ENCODE data around the gene RANBP1.
"Not testable (repeated sequence)": the region's sequence is repeated elsewhere in the genome, so short reads cannot be mapped to it uniquely, and the experiment has no call there.

The RANBP1 gene

GRCh38 chr22:20159531-20159930 is 43.6 kb downstream of the RANBP1 start:
- H3K9me3 ChIP-seq (ENCODE audit: insufficient read depth, low read depth, low read length); H3K27ac ChIP-seq (ENCODE audit: low read depth, low read length); H3K36me3 ChIP-seq (ENCODE audit: insufficient read depth, low read length); H3K9ac ChIP-seq (ENCODE audit: low read depth, low read length); H3K4me3 ChIP-seq (ENCODE audit: low read length); H3K4me1 ChIP-seq (ENCODE audit: insufficient read depth, low read length); H3K27me3 ChIP-seq (ENCODE audit: insufficient read depth, low read length): not testable (repeated sequence)
- WGBS = 92% methylated on average over 10 of the region's 14 CpGs

- Histone ChIP-seq H3K9ac (ENCODE audit: low read depth, low read length) (no peak overlapping the region), H3K36me3 (ENCODE audit: insufficient read depth, low read length) (no peaks in the 10 kb centered on the region), H3K9me3 (ENCODE audit: insufficient read depth, low read depth, low read length) (no peaks in the 10 kb centered on the region), H3K4me3 (ENCODE audit: low read length) (no peak overlapping the region), H3K27ac (ENCODE audit: low read depth, low read length) (no peak overlapping the region), H3K27me3 (ENCODE audit: insufficient read depth, low read length) (no peaks in the 10 kb centered on the region), H3K4me1 (ENCODE audit: insufficient read depth, low read length) (no peaks in the 10 kb centered on the region)
- WGBS = 91% methylated on average over 10 of the region's 10 CpGs
Measured at GRCh38 chr22:20160041-20160440, 44.1 kb downstream of the RANBP1 start.

GRCh38 chr22:20164863-20165262 is 49.0 kb downstream of the RANBP1 start:
- Histone ChIP-seq H3K27ac (ENCODE audit: low read depth, low read length) (no peak overlapping the region), H3K4me3 (ENCODE audit: low read length) (no peak overlapping the region), H3K9ac (ENCODE audit: low read depth, low read length) (no peak overlapping the region), H3K36me3 (ENCODE audit: insufficient read depth, low read length) (no peaks in the 10 kb centered on the region), H3K9me3 (ENCODE audit: insufficient read depth, low read depth, low read length) (no peaks in the 10 kb centered on the region), H3K27me3 (ENCODE audit: insufficient read depth, low read length) (no peaks in the 10 kb centered on the region), H3K4me1 (ENCODE audit: insufficient read depth, low read length) (no peaks in the 10 kb centered on the region)
- 93% methylated on average over 11 of the region's 11 CpGs for WGBS

GRCh38 chr22:20165421-20165820 is 49.5 kb downstream of the RANBP1 start:
- Histone ChIP-seq H3K9ac (ENCODE audit: low read depth, low read length) (no peak overlapping the region), H3K27ac (ENCODE audit: low read depth, low read length) (no peak overlapping the region), H3K4me1 (ENCODE audit: insufficient read depth, low read length) (no peaks in the 10 kb centered on the region), H3K36me3 (ENCODE audit: insufficient read depth, low read length) (no peaks in the 10 kb centered on the region), H3K9me3 (ENCODE audit: insufficient read depth, low read depth, low read length) (no peaks in the 10 kb centered on the region), H3K27me3 (ENCODE audit: insufficient read depth, low read length) (no peaks in the 10 kb centered on the region), H3K4me3 (ENCODE audit: low read length) (no peak overlapping the region)
- WGBS = 95% methylated on average over 12 of the region's 12 CpGs

- no peaks in the 10 kb centered on the region for H3K36me3 ChIP-seq (ENCODE audit: insufficient read depth, low read length)
- H3K27me3 ChIP-seq (ENCODE audit: insufficient read depth, low read length) = no peaks in the 10 kb centered on the region
- no peak overlapping the region for H3K27ac ChIP-seq (ENCODE audit: low read depth, low read length)
- WGBS = 96% methylated on average over 6 of the region's 7 CpGs
- H3K4me1 ChIP-seq (ENCODE audit: insufficient read depth, low read length) = no peaks in the 10 kb centered on the region
- no peak overlapping the region for H3K4me3 ChIP-seq (ENCODE audit: low read length)
- no peaks in the 10 kb centered on the region for H3K9me3 ChIP-seq (ENCODE audit: insufficient read depth, low read depth, low read length)
- no peak overlapping the region for H3K9ac ChIP-seq (ENCODE audit: low read depth, low read length)
Measured at GRCh38 chr22:20165913-20166312, 50.0 kb downstream of the RANBP1 start.

GRCh38 chr22:20166703-20167102 is 50.8 kb downstream of the RANBP1 start:
- Histone ChIP-seq H3K36me3 (ENCODE audit: insufficient read depth, low read length) (no peaks in the 10 kb centered on the region), H3K9me3 (ENCODE audit: insufficient read depth, low read depth, low read length) (no peaks in the 10 kb centered on the region), H3K4me3 (ENCODE audit: low read length) (no peak overlapping the region), H3K4me1 (ENCODE audit: insufficient read depth, low read length) (no peaks in the 10 kb centered on the region), H3K27me3 (ENCODE audit: insufficient read depth, low read length) (no peaks in the 10 kb centered on the region), H3K9ac (ENCODE audit: low read depth, low read length) (no peak overlapping the region), H3K27ac (ENCODE audit: low read depth, low read length) (no peak overlapping the region)
- WGBS = 91% methylated on average over 9 of the region's 9 CpGs

GRCh38 chr22:20167643-20168322 is 51.9 kb downstream of the RANBP1 start:
- no peak overlapping the region for H3K27ac ChIP-seq (ENCODE audit: low read depth, low read length)
- H3K36me3 ChIP-seq (ENCODE audit: insufficient read depth, low read length) = no peaks in the 10 kb centered on the region
- H3K4me3 ChIP-seq (ENCODE audit: low read length) = no peak overlapping the region
- H3K4me1 ChIP-seq (ENCODE audit: insufficient read depth, low read length) = no peaks in the 10 kb centered on the region
- 81% methylated on average over 19 of the region's 19 CpGs for WGBS
- no peak overlapping the region for H3K9ac ChIP-seq (ENCODE audit: low read depth, low read length)
- no peaks in the 10 kb centered on the region for H3K9me3 ChIP-seq (ENCODE audit: insufficient read depth, low read depth, low read length)
- H3K27me3 ChIP-seq (ENCODE audit: insufficient read depth, low read length) = no peaks in the 10 kb centered on the region

- Histone ChIP-seq H3K9me3 (ENCODE audit: insufficient read depth, low read depth, low read length) (no peaks in the 10 kb centered on the region), H3K9ac (ENCODE audit: low read depth, low read length) (no peak overlapping the region), H3K4me1 (ENCODE audit: insufficient read depth, low read length) (no peaks in the 10 kb centered on the region), H3K27me3 (ENCODE audit: insufficient read depth, low read length) (no peaks in the 10 kb centered on the region), H3K36me3 (ENCODE audit: insufficient read depth, low read length) (no peaks in the 10 kb centered on the region), H3K27ac (ENCODE audit: low read depth, low read length) (no peak overlapping the region), H3K4me3 (ENCODE audit: low read length) (no peak overlapping the region)
- WGBS = 80% methylated on average over 10 of the region's 10 CpGs
Measured at GRCh38 chr22:20169253-20169822, 53.4 kb downstream of the RANBP1 start.

- no peaks in the 10 kb centered on the region for H3K4me1 ChIP-seq (ENCODE audit: insufficient read depth, low read length)
- WGBS = 91% methylated on average over 13 of the region's 13 CpGs
- no peaks in the 10 kb centered on the region for H3K27me3 ChIP-seq (ENCODE audit: insufficient read depth, low read length)
- H3K9ac ChIP-seq (ENCODE audit: low read depth, low read length) = no peak overlapping the region
- H3K36me3 ChIP-seq (ENCODE audit: insufficient read depth, low read length) = no peaks in the 10 kb centered on the region
- H3K4me3 ChIP-seq (ENCODE audit: low read length) = no peak overlapping the region
- no peaks in the 10 kb centered on the region for H3K9me3 ChIP-seq (ENCODE audit: insufficient read depth, low read depth, low read length)
- no peak overlapping the region for H3K27ac ChIP-seq (ENCODE audit: low read depth, low read length)
Measured at GRCh38 chr22:20170170-20170569, 54.3 kb downstream of the RANBP1 start.

GRCh38 chr22:20171288-20172140 is 55.6 kb downstream of the RANBP1 start:
- Histone ChIP-seq H3K27me3 (ENCODE audit: insufficient read depth, low read length) (no peaks in the 10 kb centered on the region), H3K9ac (ENCODE audit: low read depth, low read length) (no peak overlapping the region), H3K9me3 (ENCODE audit: insufficient read depth, low read depth, low read length) (no peaks in the 10 kb centered on the region), H3K4me3 (ENCODE audit: low read length) (no peak overlapping the region), H3K27ac (ENCODE audit: low read depth, low read length) (no peak overlapping the region), H3K36me3 (ENCODE audit: insufficient read depth, low read length) (no peaks in the 10 kb centered on the region), H3K4me1 (ENCODE audit: insufficient read depth, low read length) (no peaks in the 10 kb centered on the region)
- WGBS = 94% methylated on average over 12 of the region's 12 CpGs

GRCh38 chr22:20172141-20172613 is 56.3 kb downstream of the RANBP1 start:
- H3K27ac ChIP-seq (ENCODE audit: low read depth, low read length) = no peak overlapping the region
- WGBS = 94% methylated on average over 10 of the region's 10 CpGs
- H3K9me3 ChIP-seq (ENCODE audit: insufficient read depth, low read depth, low read length) = no peaks in the 10 kb centered on the region
- H3K36me3 ChIP-seq (ENCODE audit: insufficient read depth, low read length) = no peaks in the 10 kb centered on the region
- H3K27me3 ChIP-seq (ENCODE audit: insufficient read depth, low read length) = no peaks in the 10 kb centered on the region
- H3K4me3 ChIP-seq (ENCODE audit: low read length) = no peak overlapping the region
- no peaks in the 10 kb centered on the region for H3K4me1 ChIP-seq (ENCODE audit: insufficient read depth, low read length)
- H3K9ac ChIP-seq (ENCODE audit: low read depth, low read length) = no peak overlapping the region

Data from HUES64 (cell line).